CD4-positive, alpha-beta T cell (primary cell): Measurements from ENCODE around the gene SPATA12. TPM values are rescaled to one million over a fixed set of nuclear protein-coding genes. Genes with fewer than 3 reads are reported as not detected.
A peak's percentile ranks its signal among the peaks of the same experiment; 100 is the strongest.

Source experiments
- ATAC-seq: fragments of 200-7000 bp; cut with Tn5 transposase; one replicate; pipeline ENCODE4 v1.10.0; 2022; ENCODE audit warnings: mild to moderate bottlenecking; ENCODE audit not compliant: poor library complexity
- CTCF ChIA-PET: fragments of 350-600 bp; sonication (Branson Sonifier 250); formaldehyde crosslinking; loops from one replicate; lab custom pipeline; 2021; ENCODE audit warnings: antibody characterized with exemption, inconsistent platforms; lab: Charles Lee
- POLR2A ChIA-PET: fragments of 350-600 bp; sonication (Branson Sonifier 250); formaldehyde crosslinking; loops from one replicate; lab custom pipeline; 2021; ENCODE audit warnings: antibody characterized with exemption, inconsistent platforms; lab: Charles Lee
- DNase-seq, 14 experiments: peaks; one replicate each; pipeline ENCODE4 v3.0.0-alpha.2; 2013 to 2020; ENCODE audit warnings: mixed read lengths in 2 of 14
- H3K27ac ChIP-seq, 2 donors: one replicate each; pipeline versions ENCODE4 v1.5.1 to v1.7.0; 2013; ENCODE audit warnings: low read length in 2 of 2, low read depth in 1 of 2, mild to moderate bottlenecking in 1 of 2
- H3K27me3 ChIP-seq, 2 experiments: 1 replicate in 1 of 2; 2 replicates in 1 of 2; pipeline versions ENCODE4 v1.6.1 to v1.7.0; 2013; ENCODE audit warnings: low read length in 2 of 2, control low read depth in 1 of 2, mild to moderate bottlenecking in 1 of 2, moderate library complexity in 1 of 2; ENCODE audit not compliant: insufficient read depth in 2 of 2, control insufficient read depth in 1 of 2
- H3K36me3 ChIP-seq: one replicate; pipeline ENCODE4 v1.6.1; 2013; ENCODE audit warnings: low read length, control low read depth; ENCODE audit not compliant: insufficient read depth
- H3K4me1 ChIP-seq: one replicate; pipeline ENCODE4 v1.6.1; 2013; ENCODE audit warnings: low read length, control low read depth; ENCODE audit not compliant: insufficient read depth
- H3K4me3 ChIP-seq: one replicate; pipeline ENCODE4 v1.5.1; 2013; ENCODE audit warnings: mild to moderate bottlenecking, low read length, moderate library complexity
- H3K9me3 ChIP-seq, 2 experiments: 1 replicate in 1 of 2; 2 replicates in 1 of 2; pipeline versions ENCODE4 v1.6.1 to v1.7.0; 2013; ENCODE audit warnings: low read length in 2 of 2, mild to moderate bottlenecking in 2 of 2, control low read depth in 1 of 2, moderate library complexity in 1 of 2; ENCODE audit not compliant: control insufficient read depth in 1 of 2, insufficient read depth in 1 of 2
- H3K27ac Mint-ChIP-seq: one replicate; pipeline ENCODE4 v1.8.0; 2020; ENCODE audit warnings: mixed read lengths
- H3K27me3 Mint-ChIP-seq: one replicate; pipeline ENCODE4 v1.8.0; 2021; ENCODE audit warnings: mixed read lengths
- H3K36me3 Mint-ChIP-seq: one replicate; pipeline ENCODE4 v1.8.0; 2021; ENCODE audit warnings: low read depth, mixed read lengths
- H3K4me1 Mint-ChIP-seq: one replicate; pipeline ENCODE4 v1.8.0; 2021; ENCODE audit warnings: low read depth, mixed read lengths
- H3K4me3 Mint-ChIP-seq: one replicate; pipeline ENCODE4 v1.8.0; 2020; ENCODE audit warnings: mild to moderate bottlenecking, mixed read lengths
- H3K9me3 Mint-ChIP-seq: one replicate; pipeline ENCODE4 v1.8.0; 2020; ENCODE audit warnings: mixed read lengths
- CTCF ChIP-seq: fragments of 200-600 bp; IDR thresholded peaks from one replicate; pipeline ENCODE4 v1.8.0; 2022; ENCODE audit warnings: antibody characterized with exemption, mild to moderate bottlenecking
- intact Hi-C, 2 experiments: fragments of 100-400 bp; cut with DNase I in 1 of 2; cut with micrococcal nuclease in 1 of 2; formaldehyde crosslinking; loops; one replicate each; pipeline versions ENCODE4 v1.15.1 to v1.9.0; 2023 to 2025; cut with DNase I, micrococcal nuclease
- total RNA-seq, 174 experiments: library from RNA in 2 of 174; stranded (reverse) in 2 of 174; gene quantifications; one replicate each; pipeline ENCODE4 v1.2.3 and lab custom pipeline; 2021 to 2026

The SPATA12 gene
- total RNA-seq, 2 experiments from 2014 or later = not detected

GRCh38 chr3:57059411-57059810 lies 1.1 kb upstream of the SPATA12 start:
- Mint-ChIP-seq H3K36me3 (no peaks in the 10 kb centered on the region), H3K4me3 (no peak overlapping the region), H3K4me1 (no peaks in the 10 kb centered on the region), H3K27ac (no peak overlapping the region), H3K9me3 (no peaks in the 10 kb centered on the region), H3K27me3 (peaks cover 14% of the 10 kb centered on the region)
- no peak for TF ChIP-seq CTCF
- H3K4me3 ChIP-seq = no peak overlapping the region
- intact Hi-C loops = no loop called here
- CTCF ChIA-PET = no interaction called here
- DNase-seq (peak in 2 of 14 experiments; percentile 17 to 41), ATAC-seq (no peak)
- no peaks in the 10 kb centered on the region for H3K36me3 ChIP-seq
- H3K27me3 ChIP-seq = no peaks in the 10 kb centered on the region
- no peaks in the 10 kb centered on the region for H3K4me1 ChIP-seq
- POLR2A ChIA-PET = no interaction called here
- H3K9me3 ChIP-seq = peaks cover 0 to 5% of the 10 kb centered on the region in 2 experiments
- H3K27ac ChIP-seq = no peak overlapping the region

GRCh38 chr3:57061556-57061955 lies 1.1 kb downstream of the SPATA12 start:
- Histone ChIP-seq H3K27ac (no peak overlapping the region), H3K36me3 (no peaks in the 10 kb centered on the region), H3K9me3 (peaks cover 0 to 5% of the 10 kb centered on the region in 2 experiments), H3K4me3 (no peak overlapping the region), H3K4me1 (no peaks in the 10 kb centered on the region), H3K27me3 (no peaks in the 10 kb centered on the region)
- H3K9me3 Mint-ChIP-seq = no peaks in the 10 kb centered on the region
- ATAC-seq = no peak
- POLR2A ChIA-PET = no interaction called here
- H3K4me3 Mint-ChIP-seq = no peak overlapping the region
- H3K36me3 Mint-ChIP-seq = no peaks in the 10 kb centered on the region
- H3K27me3 Mint-ChIP-seq = peaks cover 14% of the 10 kb centered on the region
- DNase-seq = no peak
- no peak overlapping the region for H3K27ac Mint-ChIP-seq
- CTCF ChIA-PET = no interaction called here
- no peaks in the 10 kb centered on the region for H3K4me1 Mint-ChIP-seq
- no peak for TF ChIP-seq CTCF
- intact Hi-C loops = no loop called here

- no peak overlapping the region for H3K27ac Mint-ChIP-seq
- H3K4me3 Mint-ChIP-seq = no peak overlapping the region
- ChIA-PET POLR2A (no interaction called here), CTCF (no interaction called here)
- no peaks in the 10 kb centered on the region for H3K4me1 ChIP-seq
- peaks cover 0 to 5% of the 10 kb centered on the region in 2 experiments for H3K9me3 ChIP-seq
- H3K4me1 Mint-ChIP-seq = no peaks in the 10 kb centered on the region
- intact Hi-C loops = no loop called here
- DNase-seq (no peak), ATAC-seq (no peak)
- H3K27me3 ChIP-seq = no peaks in the 10 kb centered on the region
- no peaks in the 10 kb centered on the region for H3K36me3 Mint-ChIP-seq
- peaks cover 13% of the 10 kb centered on the region for H3K27me3 Mint-ChIP-seq
- no peak overlapping the region for H3K27ac ChIP-seq
- no peaks in the 10 kb centered on the region for H3K9me3 Mint-ChIP-seq
- TF ChIP-seq CTCF = no peak
- no peaks in the 10 kb centered on the region for H3K36me3 ChIP-seq
- H3K4me3 ChIP-seq = no peak overlapping the region
Measured at GRCh38 chr3:57062101-57062631, 1.7 kb downstream of the SPATA12 start.
